Lower leg skin (tissue), 3 donors: Measurements from ENCODE around the gene PMM2.
"Not testable (repeated sequence)": the region's sequence is repeated elsewhere in the genome, so short reads cannot be mapped to it uniquely, and the experiment has no call there.

ENCODE experiments used
- POLR2A ChIP-seq, 2 donors: fragments of 450-650 bp; IDR thresholded peaks; one replicate each; pipeline ENCODE4 v1.6.1; 2016 to 2017; ENCODE audit warnings: antibody characterized with exemption in 2 of 2, mild to moderate bottlenecking in 1 of 2, moderate library complexity in 1 of 2
- TF ChIP-seq, protein P1 (sequence below), 3 donors: fragments of 450-650 bp; IDR thresholded peaks; one replicate each; pipeline ENCODE4 v1.5.1; 2016; ENCODE audit warnings: antibody characterized with exemption in 3 of 3, mild to moderate bottlenecking in 3 of 3, moderate library complexity in 2 of 3

DNA sequence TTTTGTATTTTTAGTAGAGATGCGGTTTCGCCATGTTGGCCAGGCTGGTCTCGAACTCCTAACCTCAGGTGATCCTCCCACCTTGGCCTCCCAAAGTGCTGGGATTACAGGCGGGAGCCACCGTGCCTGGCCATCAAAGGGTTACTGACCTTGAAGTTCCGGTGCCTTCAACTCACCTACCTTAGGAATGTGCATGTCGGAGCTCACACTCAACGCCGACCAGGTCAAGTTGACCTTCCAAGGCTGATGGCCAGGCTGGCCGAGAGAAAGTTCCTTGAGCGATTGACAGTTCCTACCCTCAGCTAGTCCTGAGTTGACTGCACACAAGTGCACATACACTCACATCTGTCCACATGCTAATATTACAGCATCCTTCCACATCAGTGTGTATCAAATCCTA, 11.3 kb upstream of the PMM2 start:
- TF ChIP-seq, protein P1, sequence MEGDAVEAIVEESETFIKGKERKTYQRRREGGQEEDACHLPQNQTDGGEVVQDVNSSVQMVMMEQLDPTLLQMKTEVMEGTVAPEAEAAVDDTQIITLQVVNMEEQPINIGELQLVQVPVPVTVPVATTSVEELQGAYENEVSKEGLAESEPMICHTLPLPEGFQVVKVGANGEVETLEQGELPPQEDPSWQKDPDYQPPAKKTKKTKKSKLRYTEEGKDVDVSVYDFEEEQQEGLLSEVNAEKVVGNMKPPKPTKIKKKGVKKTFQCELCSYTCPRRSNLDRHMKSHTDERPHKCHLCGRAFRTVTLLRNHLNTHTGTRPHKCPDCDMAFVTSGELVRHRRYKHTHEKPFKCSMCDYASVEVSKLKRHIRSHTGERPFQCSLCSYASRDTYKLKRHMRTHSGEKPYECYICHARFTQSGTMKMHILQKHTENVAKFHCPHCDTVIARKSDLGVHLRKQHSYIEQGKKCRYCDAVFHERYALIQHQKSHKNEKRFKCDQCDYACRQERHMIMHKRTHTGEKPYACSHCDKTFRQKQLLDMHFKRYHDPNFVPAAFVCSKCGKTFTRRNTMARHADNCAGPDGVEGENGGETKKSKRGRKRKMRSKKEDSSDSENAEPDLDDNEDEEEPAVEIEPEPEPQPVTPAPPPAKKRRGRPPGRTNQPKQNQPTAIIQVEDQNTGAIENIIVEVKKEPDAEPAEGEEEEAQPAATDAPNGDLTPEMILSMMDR (IDR thresholded peaks at IDR 0.05): not testable (repeated sequence)
- TF ChIP-seq POLR2A (IDR thresholded peaks at IDR 0.05): not testable (repeated sequence)
